NCI-H1930 (cell line): ENCODE data around the gene MAP3K10.

Experiments used
- DNase-seq, 2 experiments: peaks; one replicate each; lab custom pipeline; 2025; lab: John Stamatoyannopoulos, UW

Gene MAP3K10

GRCh38 chr19:40174092-40174491 is 17.1 kb upstream of the MAP3K10 start:
- no peak for DNase-seq

DNA sequence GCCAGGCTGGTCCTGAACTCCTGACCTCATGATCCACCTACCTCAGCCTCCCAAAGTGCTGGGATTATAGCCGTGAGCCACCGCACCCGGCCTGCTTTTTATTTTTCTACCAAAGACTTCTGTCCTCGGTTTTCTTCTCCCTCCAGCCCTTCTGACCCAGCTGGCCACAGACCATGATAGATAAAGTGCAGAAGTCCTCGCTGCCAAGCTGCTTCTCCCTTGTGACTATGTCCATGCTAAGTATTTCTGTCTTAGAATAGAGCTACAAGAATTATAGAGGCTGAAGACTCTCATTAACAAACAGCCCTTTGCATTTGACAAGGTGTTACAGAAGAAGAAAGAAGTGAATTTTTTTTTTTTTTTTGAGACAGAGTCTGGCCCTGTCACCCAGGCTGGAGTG is 15.4 kb upstream of the MAP3K10 start:
- DNase-seq: no peak

- no peak for DNase-seq
Measured at GRCh38 chr19:40177286-40178070, 13.7 kb upstream of the MAP3K10 start.

DNA sequence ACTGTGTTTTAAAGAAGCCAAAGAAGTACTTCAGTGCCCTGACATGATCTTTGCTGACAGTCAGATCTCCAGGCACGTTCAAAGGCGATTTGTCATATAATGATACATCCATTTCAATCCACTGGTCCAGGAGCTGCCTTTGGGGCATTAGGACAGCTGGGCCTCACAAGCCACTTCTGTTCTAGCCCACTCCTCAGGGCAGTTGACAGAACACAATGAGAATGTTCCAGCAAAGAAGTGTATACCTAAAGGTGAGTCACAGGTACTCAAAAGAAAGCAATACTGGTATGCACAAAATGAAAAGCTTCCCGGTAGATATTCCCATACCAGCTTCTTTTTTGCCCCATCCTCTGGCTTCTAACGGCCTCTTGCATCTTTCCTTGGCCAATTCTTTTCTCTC is 12.5 kb upstream of the MAP3K10 start:
- no peak for DNase-seq

- no peak for DNase-seq
Measured at GRCh38 chr19:40184273-40184672, 7.0 kb upstream of the MAP3K10 start.

DNA sequence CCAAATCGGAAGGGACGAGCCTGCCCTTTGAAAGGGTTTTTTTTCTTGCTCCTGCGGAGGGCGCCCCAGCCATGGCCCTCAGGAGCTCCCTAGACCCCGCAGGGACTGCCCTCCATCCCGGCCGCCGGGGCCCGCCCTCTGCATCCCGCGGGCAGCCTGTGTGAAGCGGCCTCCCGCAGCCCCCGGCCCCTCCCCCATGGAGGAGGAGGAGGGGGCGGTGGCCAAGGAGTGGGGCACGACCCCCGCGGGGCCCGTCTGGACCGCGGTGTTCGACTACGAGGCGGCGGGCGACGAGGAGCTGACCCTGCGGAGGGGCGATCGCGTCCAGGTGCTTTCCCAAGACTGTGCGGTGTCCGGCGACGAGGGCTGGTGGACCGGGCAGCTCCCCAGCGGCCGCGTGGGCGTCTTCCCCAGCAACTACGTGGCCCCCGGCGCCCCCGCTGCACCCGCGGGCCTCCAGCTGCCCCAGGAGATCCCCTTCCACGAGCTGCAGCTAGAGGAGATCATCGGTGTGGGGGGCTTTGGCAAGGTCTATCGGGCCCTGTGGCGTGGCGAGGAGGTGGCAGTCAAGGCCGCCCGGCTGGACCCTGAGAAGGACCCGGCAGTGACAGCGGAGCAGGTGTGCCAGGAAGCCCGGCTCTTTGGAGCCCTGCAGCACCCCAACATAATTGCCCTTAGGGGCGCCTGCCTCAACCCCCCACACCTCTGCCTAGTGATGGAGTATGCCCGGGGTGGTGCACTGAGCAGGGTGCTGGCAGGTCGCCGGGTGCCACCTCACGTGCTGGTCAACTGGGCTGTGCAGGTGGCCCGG is 815 bp downstream of the MAP3K10 start:
- DNase-seq: peak; percentile 51 to 65

DNA sequence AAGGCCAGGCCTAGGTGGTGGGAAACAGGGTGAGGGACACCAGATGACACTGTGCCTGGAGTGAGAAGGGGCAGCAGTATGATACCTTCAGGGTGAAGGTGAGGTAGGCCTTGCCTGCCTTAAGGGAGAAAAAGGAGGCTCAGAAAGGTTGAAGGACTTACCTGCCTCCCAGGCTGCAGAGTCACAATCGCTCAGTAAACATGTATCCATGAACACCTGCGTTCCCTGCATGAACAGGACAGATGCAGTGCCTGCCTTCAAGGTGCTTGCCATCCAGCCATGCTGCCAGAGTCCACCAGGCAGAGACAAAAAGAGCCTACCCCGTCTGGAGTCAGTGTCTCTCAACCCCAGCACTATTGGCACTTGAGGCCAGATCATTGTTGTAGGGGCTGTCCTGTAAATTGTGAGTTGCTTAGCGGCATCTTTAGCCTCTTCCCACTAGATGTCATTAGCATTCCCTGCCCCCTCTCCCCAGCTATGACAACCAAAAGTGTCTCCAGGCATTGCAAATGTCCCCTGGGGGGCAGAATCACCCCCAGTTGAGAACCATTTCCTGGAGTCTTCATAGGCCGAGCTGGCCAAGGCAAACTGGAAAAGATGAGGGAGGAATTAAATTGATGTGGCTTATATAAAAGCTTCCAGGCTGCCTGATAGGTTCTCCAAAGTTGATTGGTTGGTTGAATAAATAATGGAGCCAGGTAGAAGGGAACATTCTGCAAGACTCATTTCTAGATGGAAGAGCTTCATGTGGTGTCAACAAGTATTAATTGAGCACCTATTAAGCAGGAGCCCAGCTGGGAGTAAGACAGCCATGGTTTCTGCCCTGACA is 1.7 kb downstream of the MAP3K10 start:
- DNase-seq: no peak

GRCh38 chr19:40193587-40193849 is 2.3 kb downstream of the MAP3K10 start:
- no peak for DNase-seq

- DNase-seq: no peak
Measured at GRCh38 chr19:40198272-40198990, 7.2 kb downstream of the MAP3K10 start.

DNA sequence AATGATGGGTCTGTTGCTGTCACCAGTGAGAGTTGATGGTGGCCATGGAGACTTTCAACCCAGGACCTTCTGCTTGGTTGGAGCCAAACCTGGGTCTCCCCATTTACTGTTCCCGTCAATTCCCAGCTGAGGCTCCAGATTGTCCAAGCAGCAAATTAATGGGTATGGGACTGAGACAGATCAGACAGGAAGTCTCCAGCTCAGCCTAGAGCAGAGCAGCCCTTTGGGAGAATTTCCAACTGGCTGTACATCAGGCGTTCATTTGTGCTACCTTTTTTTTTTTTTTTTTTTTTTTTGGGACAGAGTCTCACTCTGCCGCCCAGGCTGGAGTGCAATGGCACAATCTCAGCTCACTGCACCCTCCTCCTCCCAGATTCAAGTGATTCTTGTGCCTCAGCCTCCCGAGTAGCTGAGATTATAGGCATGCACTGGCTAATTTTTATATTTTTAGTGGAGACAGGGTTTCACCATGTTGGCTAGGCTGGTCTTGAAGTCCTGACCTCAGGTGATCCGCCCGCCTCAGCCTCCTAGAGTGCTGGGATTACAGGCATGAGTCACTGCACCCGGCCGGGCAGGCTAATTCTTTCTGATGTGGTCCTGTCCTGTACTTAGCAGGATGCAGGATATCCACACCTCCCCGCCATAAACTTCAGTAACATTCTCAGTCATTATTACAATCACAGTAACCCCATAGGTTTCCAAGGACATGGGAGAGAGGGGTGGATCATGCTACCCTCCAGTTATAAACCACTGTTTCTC is 9.3 kb downstream of the MAP3K10 start:
- no peak for DNase-seq

- DNase-seq: no peak
Measured at GRCh38 chr19:40204381-40204780, 13.2 kb downstream of the MAP3K10 start.

DNA sequence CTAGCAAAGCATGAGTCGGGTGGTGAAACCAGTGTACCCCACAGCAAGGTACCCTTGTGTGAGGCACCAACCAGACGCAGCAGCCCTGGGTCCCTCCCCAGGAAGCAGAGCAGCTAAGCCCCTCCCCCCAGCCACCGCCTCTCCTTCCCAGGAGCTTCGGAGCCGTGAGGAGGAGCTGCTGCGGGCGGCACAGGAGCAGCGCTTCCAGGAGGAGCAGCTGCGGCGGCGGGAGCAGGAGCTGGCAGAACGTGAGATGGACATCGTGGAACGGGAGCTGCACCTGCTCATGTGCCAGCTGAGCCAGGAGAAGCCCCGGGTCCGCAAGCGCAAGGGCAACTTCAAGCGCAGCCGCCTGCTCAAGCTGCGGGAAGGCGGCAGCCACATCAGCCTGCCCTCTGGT is 14.5 kb downstream of the MAP3K10 start:
- DNase-seq: no peak

- no peak for DNase-seq
Measured at GRCh38 chr19:40208602-40209001, 17.4 kb downstream of the MAP3K10 start.

DNA sequence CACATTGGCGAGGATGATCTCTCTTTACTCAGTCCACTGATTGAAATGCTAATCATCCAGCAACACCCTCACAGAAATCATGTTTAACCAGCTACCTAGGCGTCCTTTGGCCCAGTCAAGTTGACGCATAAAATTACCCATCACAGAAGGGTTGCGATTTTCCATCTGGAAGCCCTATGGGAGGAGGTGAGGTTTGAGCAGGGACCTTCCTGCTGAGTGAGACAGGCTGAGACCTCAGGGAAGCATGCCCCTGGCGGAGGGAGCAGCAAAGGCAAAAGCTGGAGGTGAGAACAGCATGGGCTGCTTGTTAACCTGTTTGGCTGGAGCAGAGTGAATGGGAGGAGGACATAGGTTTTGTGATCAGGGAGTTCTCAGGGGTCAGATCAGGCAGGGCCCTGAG is 19.7 kb downstream of the MAP3K10 start:
- DNase-seq: no peak

DNA sequence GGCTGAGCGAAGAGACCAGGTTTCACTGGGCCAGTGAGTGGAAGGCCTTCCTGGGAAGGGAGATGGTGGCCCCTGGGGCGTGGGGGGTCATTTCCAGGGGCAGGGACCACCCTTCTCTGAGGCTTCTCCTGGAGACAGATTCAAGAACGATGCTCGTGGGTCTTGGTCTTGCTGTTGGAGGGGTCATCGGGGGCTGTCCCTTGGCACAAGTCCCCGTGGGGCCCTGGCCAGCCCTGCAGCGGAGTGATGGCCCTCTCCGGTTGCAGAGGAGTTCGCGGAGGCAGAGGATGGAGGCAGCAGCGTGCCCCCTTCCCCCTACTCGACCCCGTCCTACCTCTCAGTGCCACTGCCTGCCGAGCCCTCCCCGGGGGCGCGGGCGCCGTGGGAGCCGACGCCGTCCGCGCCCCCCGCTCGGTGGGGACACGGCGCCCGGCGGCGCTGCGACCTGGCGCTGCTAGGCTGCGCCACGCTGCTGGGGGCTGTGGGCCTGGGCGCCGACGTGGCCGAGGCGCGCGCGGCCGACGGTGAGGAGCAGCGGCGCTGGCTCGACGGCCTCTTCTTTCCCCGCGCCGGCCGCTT is 22.1 kb downstream of the MAP3K10 start:
- DNase-seq: no peak

GRCh38 chr19:40213882-40214570 is 22.8 kb downstream of the MAP3K10 start:
- DNase-seq: no peak

GRCh38 chr19:40214936-40215335 is 23.7 kb downstream of the MAP3K10 start:
- no peak for DNase-seq

DNA sequence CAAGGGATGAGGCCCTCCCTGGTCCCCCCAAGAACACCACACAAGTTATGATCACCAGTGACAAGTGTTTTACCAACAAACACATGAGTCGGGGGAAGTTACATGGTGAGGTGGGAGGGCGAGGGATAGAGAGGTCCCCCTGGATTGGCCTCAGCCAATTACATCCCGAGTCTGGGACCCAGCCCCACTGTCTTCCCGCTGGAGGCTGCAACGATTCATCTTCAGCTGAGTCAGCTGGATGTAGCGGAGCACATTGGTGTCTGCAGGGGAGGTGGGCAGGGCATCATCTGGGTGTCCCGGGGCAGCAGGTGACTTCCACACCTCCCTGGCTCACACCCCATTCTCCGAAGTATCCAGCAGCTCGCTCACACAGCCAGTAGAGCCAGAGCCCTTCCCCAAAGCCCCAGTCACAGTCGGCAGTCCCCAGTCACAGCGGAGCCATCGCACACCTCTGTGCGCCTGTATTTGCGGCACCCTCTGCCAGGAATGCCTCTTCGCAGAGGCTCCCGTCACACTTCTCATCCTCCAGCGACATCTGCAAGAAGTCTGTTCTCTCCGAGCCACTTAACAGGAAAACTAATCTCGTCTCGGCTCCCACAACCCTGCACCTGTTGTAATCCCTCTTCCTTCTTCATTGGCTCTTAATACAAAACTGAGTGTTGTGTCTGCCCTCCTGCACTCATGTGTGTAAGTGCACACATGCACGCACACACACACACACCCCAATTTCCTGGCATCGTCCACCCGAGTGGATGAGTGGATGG is 25.0 kb downstream of the MAP3K10 start:
- DNase-seq: no peak

GRCh38 chr19:40216777-40217026 is 25.5 kb downstream of the MAP3K10 start:
- no peak for DNase-seq
